GM10248 (cell line): ENCODE results near the gene P3H3.
A peak's percentile ranks its signal among the peaks of the same experiment; 100 is the strongest.
"Not testable (repeated sequence)": the region's sequence is repeated elsewhere in the genome, so short reads cannot be mapped to it uniquely, and the experiment has no call there.

ENCODE experiments used
- CTCF ChIA-PET: fragments of 300-600 bp; sonication (Branson Sonifier 250); formaldehyde crosslinking; extraction: SDS; loops from one replicate; lab custom pipeline; 2021; ENCODE audit warnings: antibody characterized with exemption; lab: Yijun Ruan, JAX
- POLR2A ChIA-PET: fragments of 350-650 bp; sonication (Branson Sonifier 250); formaldehyde crosslinking; extraction: SDS; loops from one replicate; lab custom pipeline; 2020; ENCODE audit warnings: antibody characterized with exemption; lab: Yijun Ruan, JAX
- DNase-seq: peaks from one replicate; pipeline ENCODE4 v3.0.0; 2012; ENCODE audit errors: extremely low spot score
- CTCF ChIP-seq: IDR thresholded peaks from 2 replicates; pipeline ENCODE4 v1.5.1; 2012; ENCODE audit warnings: mild to moderate bottlenecking, low read depth; ENCODE audit errors: extremely low read depth, missing control alignments, control extremely low read depth

P3H3 gene

DNA sequence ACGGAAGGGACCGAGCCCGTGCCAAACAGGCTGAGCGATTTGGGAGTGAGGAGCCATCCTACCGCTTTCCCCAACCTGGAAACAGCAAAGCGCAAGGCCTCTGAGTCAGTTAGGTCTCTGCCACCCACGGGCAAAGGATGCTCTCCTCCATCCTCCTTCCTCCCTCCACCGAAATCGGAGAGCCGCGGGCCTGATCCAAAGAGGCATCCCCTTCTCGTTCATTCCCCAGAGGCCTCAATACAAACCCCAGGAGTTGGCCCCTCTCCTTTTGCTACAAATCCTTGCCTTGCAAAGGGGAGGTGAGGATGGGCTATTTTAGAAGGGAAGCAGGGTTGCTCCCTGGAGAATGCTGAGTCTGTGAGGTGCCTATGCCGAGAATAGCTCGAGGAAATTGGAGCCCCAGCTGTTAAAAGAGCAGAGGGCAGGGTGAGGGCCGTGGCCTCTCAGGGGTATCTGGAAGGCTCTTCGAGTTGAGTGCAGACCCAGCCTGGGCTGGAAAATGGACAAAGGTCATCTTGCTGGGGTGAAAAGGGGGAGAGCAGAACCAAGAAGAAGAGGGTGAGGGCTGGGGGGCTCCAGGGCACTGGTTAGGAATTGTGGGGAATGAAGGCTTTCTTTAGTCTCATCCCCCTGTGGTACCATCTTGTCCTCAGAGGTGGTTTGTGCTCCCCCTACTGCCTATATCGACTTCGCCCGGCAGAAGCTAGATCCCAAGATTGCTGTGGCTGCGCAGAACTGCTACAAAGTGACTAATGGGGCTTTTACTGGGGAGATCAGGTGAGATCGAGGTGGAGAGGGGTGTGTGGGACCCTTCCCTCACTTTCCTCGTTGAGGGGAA, 40.2 kb downstream of the P3H3 start:
- TF ChIP-seq CTCF: no peak
- CTCF ChIA-PET: interaction anchor here (0.9 to 11.3 kb wide), 24 partner anchors 9 to 240 kb away, joined by 3 to 130 read pairs (median 8); partner anchors contain the start of genes C1RL, CDCA3, MLF2 and USP5
- POLR2A ChIA-PET: interaction anchor here (0.6 to 3.0 kb wide), 19 partner anchors 12 to 247 kb away, joined by 3 to 89 read pairs (median 7); partner anchors contain the start of genes C12orf57, CDCA3, COPS7A and ENO2
- no peak for DNase-seq

DNA sequence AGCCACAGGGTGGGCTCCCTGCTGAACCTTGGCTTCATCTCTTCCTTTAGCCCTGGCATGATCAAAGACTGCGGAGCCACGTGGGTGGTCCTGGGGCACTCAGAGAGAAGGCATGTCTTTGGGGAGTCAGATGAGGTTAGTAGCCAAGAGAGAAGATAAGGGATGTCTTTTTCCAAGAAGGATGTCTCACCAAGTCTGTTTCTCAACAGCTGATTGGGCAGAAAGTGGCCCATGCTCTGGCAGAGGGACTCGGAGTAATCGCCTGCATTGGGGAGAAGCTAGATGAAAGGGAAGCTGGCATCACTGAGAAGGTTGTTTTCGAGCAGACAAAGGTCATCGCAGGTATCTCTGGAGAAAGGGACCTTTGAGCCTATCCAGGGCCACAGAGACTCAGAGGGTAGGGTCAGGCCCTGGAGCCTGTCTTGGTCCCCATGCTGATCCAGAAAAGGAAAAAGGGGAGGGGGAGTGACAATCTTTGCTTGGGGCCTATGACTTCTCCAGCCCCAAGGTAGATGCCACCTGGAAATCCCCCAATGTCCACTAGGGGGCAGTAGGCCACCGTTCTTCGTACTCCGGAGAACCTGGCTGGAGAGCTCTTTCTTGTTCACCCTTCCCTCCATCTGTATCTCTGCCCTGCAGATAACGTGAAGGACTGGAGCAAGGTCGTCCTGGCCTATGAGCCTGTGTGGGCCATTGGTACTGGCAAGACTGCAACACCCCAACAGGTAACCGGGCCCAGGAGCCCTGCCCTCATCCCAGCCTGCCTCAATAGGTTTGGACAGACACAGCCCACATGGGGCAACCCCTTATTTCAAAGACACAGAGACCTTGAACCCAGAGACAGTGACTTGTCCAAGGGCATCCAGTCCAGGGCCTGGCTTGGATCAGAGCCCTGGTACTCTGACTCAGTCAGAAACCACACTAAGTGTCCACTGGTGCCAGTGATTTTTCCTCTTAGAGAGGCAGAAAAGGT, 41.1 kb downstream of the P3H3 start:
- POLR2A ChIA-PET: interaction anchor here (0.5 to 4.8 kb wide), 9 partner anchors 17 to 693 kb away, joined by 3 to 89 read pairs (median 7); partner anchors contain the start of genes C12orf57, CDCA3 and USP5
- TF ChIP-seq CTCF: peak; percentile 82
- DNase-seq: peak; percentile 72
- CTCF ChIA-PET: interaction anchor here (0.6 to 11.3 kb wide), 36 partner anchors 8 to 329 kb away, joined by 3 to 130 read pairs (median 4); partner anchors contain the start of genes C1RL, CDCA3, COPS7A and LRRC23

- POLR2A ChIA-PET: interaction anchor here (4.8 kb wide), 1 partner anchor 18 kb away, joined by 46 read pairs; the partner anchor contains the start of genes CDCA3 and USP5
These were observed 42.1 kb downstream of the P3H3 start for GRCh38 chr12:6870304-6870703.

GRCh38 chr12:6871052-6871957, 43.1 kb downstream of the P3H3 start:
- no peak for DNase-seq
- POLR2A ChIA-PET: interaction anchor here (2.4 to 4.8 kb wide), 3 partner anchors 10 to 73 kb away, joined by 10 to 46 read pairs (median 11); partner anchors contain the start of genes C12orf57, CDCA3, RNU7-1 and USP5
- CTCF ChIA-PET: interaction anchor here (1.2 to 11.3 kb wide), 21 partner anchors 11 to 270 kb away, joined by 3 to 130 read pairs (median 10); partner anchors contain the start of genes CDCA3, LRRC23, MLF2 and USP5
- no peak for TF ChIP-seq CTCF

More at GRCh38 chr12:6870304-6870703, 42.1 kb downstream of the P3H3 start:
- CTCF ChIA-PET: interaction anchor here (0.6 to 11.3 kb wide), 15 partner anchors 10 to 243 kb away, joined by 3 to 130 read pairs (median 9); partner anchors contain the start of genes CDCA3, COPS7A, LRRC23 and MLF2
- not testable (repeated sequence) for DNase-seq

DNA sequence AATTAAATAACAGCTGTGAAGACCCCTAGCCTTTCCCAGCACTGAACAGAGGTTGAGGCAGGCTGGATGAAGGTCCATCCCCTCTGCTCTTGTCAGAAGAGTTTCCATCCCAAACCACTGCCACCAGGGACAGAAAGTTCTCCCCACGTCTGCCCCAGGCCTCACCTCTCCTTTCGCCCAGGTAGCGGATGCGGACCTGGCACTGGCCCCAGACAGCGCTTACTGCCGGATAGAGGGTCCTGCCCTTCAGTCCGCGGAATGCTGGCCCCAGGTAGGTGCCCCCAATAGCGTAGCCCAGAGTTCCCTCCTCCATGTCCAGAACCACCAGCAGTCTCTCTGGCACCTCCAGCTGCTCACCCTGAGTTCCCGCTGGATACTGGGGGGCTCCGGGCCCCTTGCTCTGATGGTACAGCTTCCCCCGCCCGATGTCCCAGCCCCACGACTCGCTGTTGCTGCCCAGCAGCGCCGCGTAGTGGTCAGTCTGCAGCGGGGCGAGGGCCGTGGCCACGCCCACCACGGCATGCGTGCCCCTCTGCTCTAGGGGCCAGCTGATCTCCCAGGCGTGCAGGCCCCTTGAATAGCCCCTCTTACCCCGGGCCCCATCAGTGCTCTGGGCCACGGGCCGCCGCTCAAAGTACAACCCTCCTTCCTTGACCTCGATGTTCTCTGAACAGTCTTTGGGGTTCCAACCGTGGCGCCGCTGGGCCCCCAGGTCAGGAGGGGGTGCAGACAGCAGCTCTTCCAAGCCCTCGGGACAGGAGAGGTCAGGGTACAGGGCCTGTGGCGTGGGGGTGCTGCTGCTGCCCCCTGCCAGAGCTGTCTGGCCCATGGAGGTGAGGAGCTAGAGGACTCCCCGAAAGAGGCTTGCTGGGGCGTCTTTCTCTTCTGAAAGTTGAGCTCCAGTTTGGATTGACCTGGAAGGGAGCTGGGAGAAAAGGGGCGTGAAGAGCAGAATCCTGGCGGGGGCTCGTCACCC, 44.2 kb downstream of the P3H3 start:
- POLR2A ChIA-PET: interaction anchor here (0.5 to 4.8 kb wide), 16 partner anchors 9 to 336 kb away, joined by 3 to 46 read pairs (median 3); partner anchors contain the start of genes C12orf57, CDCA3, RNU7-1 and USP5
- peak; percentile 86 for DNase-seq
- CTCF ChIA-PET: interaction anchor here (0.6 to 11.3 kb wide), 64 partner anchors 10 to 333 kb away, joined by 3 to 130 read pairs (median 5); partner anchors contain the start of genes C1RL, CDCA3, LRRC23 and MLF2
- peak; percentile 100 for TF ChIP-seq CTCF
